H9 (cell line): ENCODE results near the gene MXD3. TPM values are rescaled to one million over a fixed set of nuclear protein-coding genes. Genes with fewer than 3 reads are reported as not detected.

Experiments used
- DNase-seq: peaks from one replicate; pipeline ENCODE4 v3.0.0-alpha.2; 2017
- H2AFZ ChIP-seq: one replicate; pipeline ENCODE4 v1.6.1; 2013; ENCODE audit warnings: mild to moderate bottlenecking, low read length, control low read depth, moderate library complexity
- H2AK5ac ChIP-seq: 2 replicates; pipeline ENCODE4 v1.6.1; 2013; ENCODE audit warnings: low read length, control low read depth, mixed read lengths; ENCODE audit not compliant: insufficient read length
- H2BK120ac ChIP-seq: one replicate; pipeline ENCODE4 v1.6.1; 2013; ENCODE audit warnings: low read depth, mild to moderate bottlenecking, low read length, control low read depth, inconsistent platforms; ENCODE audit not compliant: poor library complexity, severe bottlenecking
- H2BK12ac ChIP-seq: 2 replicates; pipeline ENCODE4 v1.6.1; 2013; ENCODE audit warnings: low read length, control low read depth, mixed read lengths, low read depth; ENCODE audit not compliant: insufficient read length
- H2BK15ac ChIP-seq: 2 replicates; pipeline ENCODE4 v1.6.1; 2013; ENCODE audit warnings: low read depth, low read length, control low read depth
- H2BK20ac ChIP-seq: one replicate; pipeline ENCODE4 v1.6.1; 2013; ENCODE audit warnings: low read depth, mild to moderate bottlenecking, low read length, control low read depth, inconsistent platforms; ENCODE audit not compliant: poor library complexity, severe bottlenecking
- H2BK5ac ChIP-seq: 2 replicates; pipeline ENCODE4 v1.6.1; 2013; ENCODE audit warnings: low read length, control low read depth, mixed read lengths; ENCODE audit not compliant: insufficient read length
- H3K14ac ChIP-seq: 2 replicates; pipeline ENCODE4 v1.6.1; 2013; ENCODE audit warnings: low read length, control low read depth; ENCODE audit not compliant: insufficient read depth
- H3K18ac ChIP-seq: 2 replicates; pipeline ENCODE4 v1.6.1; 2013; ENCODE audit warnings: low read depth, mild to moderate bottlenecking, mixed read lengths, low read length, control low read depth; ENCODE audit not compliant: insufficient read length
- H3K23ac ChIP-seq: 2 replicates; pipeline ENCODE4 v1.6.1; 2013; ENCODE audit warnings: low read length, control low read depth, mixed read lengths, low read depth; ENCODE audit not compliant: insufficient read length
- H3K23me2 ChIP-seq: 2 replicates; pipeline ENCODE4 v1.6.1; 2013; ENCODE audit warnings: low read depth, mild to moderate bottlenecking, mixed read lengths, low read length, control low read depth; ENCODE audit not compliant: insufficient read length, poor library complexity, severe bottlenecking
- H3K27ac ChIP-seq: 2 replicates; pipeline ENCODE4 v1.5.1; 2013; ENCODE audit warnings: low read length, control low read depth, mixed read lengths, low read depth; ENCODE audit not compliant: insufficient read length
- H3K27me3 ChIP-seq: 2 replicates; pipeline ENCODE4 v1.6.1; 2013; ENCODE audit warnings: low read length, control low read depth, inconsistent platforms; ENCODE audit not compliant: insufficient read depth
- H3K4ac ChIP-seq: 2 replicates; pipeline ENCODE4 v1.6.1; 2013; ENCODE audit warnings: low read depth, mild to moderate bottlenecking, control low read depth, inconsistent platforms, low read length, moderate library complexity
- H3K4me1 ChIP-seq: 2 replicates; pipeline ENCODE4 v1.6.1; 2013; ENCODE audit warnings: low read length, control low read depth, inconsistent platforms; ENCODE audit not compliant: insufficient read depth
- H3K4me2 ChIP-seq: 2 replicates; pipeline ENCODE4 v1.6.1; 2013; ENCODE audit warnings: low read length, control low read depth, mixed read lengths; ENCODE audit not compliant: insufficient read length, insufficient read depth
- H3K56ac ChIP-seq: 2 replicates; pipeline ENCODE4 v1.6.1; 2013; ENCODE audit warnings: low read depth, mild to moderate bottlenecking, mixed read lengths, low read length, control low read depth; ENCODE audit not compliant: insufficient read length
- H3K79me1 ChIP-seq: 2 replicates; pipeline ENCODE4 v1.6.1; 2013; ENCODE audit warnings: low read depth, mild to moderate bottlenecking, moderate library complexity, low read length, control low read depth, inconsistent platforms; ENCODE audit not compliant: insufficient read depth, poor library complexity, severe bottlenecking
- H3K79me2 ChIP-seq: 2 replicates; pipeline ENCODE4 v1.6.1; 2013; ENCODE audit warnings: low read length, control low read depth, inconsistent platforms; ENCODE audit not compliant: insufficient read depth
- H3K9ac ChIP-seq: 2 replicates; pipeline ENCODE4 v1.6.1; 2013; ENCODE audit warnings: low read length, control low read depth, mixed read lengths; ENCODE audit not compliant: insufficient read length; ENCODE audit errors: extremely low read depth
- H3K9me3 ChIP-seq: one replicate; pipeline ENCODE4 v1.6.1; 2013; ENCODE audit warnings: low read depth, low read length, inconsistent platforms; ENCODE audit not compliant: control insufficient read depth
- H3T11ph ChIP-seq: one replicate; pipeline ENCODE4 v1.6.1; 2013; ENCODE audit warnings: mild to moderate bottlenecking, low read length, control low read depth, inconsistent platforms
- H4K20me1 ChIP-seq: one replicate; pipeline ENCODE4 v1.6.1; 2013; ENCODE audit not compliant: control insufficient read depth, insufficient read length, insufficient read depth
- H4K5ac ChIP-seq: 2 replicates; pipeline ENCODE4 v1.6.1; 2013; ENCODE audit warnings: low read depth, mild to moderate bottlenecking, mixed read lengths, low read length, control low read depth; ENCODE audit not compliant: insufficient read length
- H4K8ac ChIP-seq: replicated peaks from 2 replicates; pipeline ENCODE4 v1.6.1; 2013; ENCODE audit warnings: low read length, control low read depth, mixed read lengths, low read depth; ENCODE audit not compliant: insufficient read length
- H4K91ac ChIP-seq: 2 replicates; pipeline ENCODE4 v1.6.1; 2013; ENCODE audit warnings: low read depth, mild to moderate bottlenecking, moderate library complexity, mixed read lengths, low read length, control low read depth; ENCODE audit not compliant: insufficient read length
- H3K27ac Mint-ChIP-seq, 3 experiments: 2 replicates in 2 of 3; 3 replicates in 1 of 3; pipeline ENCODE4 v1.8.0; 2020 to 2021; ENCODE audit warnings: mixed read lengths in 3 of 3, mild to moderate bottlenecking in 1 of 3, moderate library complexity in 1 of 3
- H3K27me3 Mint-ChIP-seq: 2 replicates; pipeline ENCODE4 v1.8.0; 2021; ENCODE audit warnings: low read depth, mild to moderate bottlenecking, moderate library complexity, mixed read lengths
- H3K36me3 Mint-ChIP-seq, 3 experiments: 2 replicates in 2 of 3; 3 replicates in 1 of 3; pipeline ENCODE4 v1.8.0; 2020 to 2021; ENCODE audit warnings: low read depth in 3 of 3, mixed read lengths in 3 of 3; ENCODE audit not compliant: insufficient read depth in 1 of 3
- H3K4me1 Mint-ChIP-seq, 2 experiments: 2 replicates each; pipeline ENCODE4 v1.8.0; 2020; ENCODE audit warnings: mixed read lengths in 2 of 2
- H3K4me3 Mint-ChIP-seq, 2 experiments: 2 replicates in 1 of 2; 3 replicates in 1 of 2; pipeline ENCODE4 v1.8.0; 2020 to 2021; ENCODE audit warnings: mild to moderate bottlenecking in 2 of 2, mixed read lengths in 2 of 2, moderate library complexity in 1 of 2
- H3K9me3 Mint-ChIP-seq, 2 experiments: 2 replicates in 1 of 2; 3 replicates in 1 of 2; pipeline ENCODE4 v1.8.0; 2020; ENCODE audit warnings: mild to moderate bottlenecking in 2 of 2, mixed read lengths in 2 of 2, moderate library complexity in 1 of 2
- CTCF ChIP-seq: fragments of 200-600 bp; sonication (generic); conservative IDR thresholded peaks from 3 replicates; pipeline ENCODE4 v1.8.0; 2021; ENCODE audit warnings: antibody characterized with exemption, mild to moderate bottlenecking
- WGBS: extraction: QIAGEN DNeasy Blood & Tissue Kit; methylation state at CpG from one replicate; pipeline ENCODE4 v1.1.7; 2013; ENCODE audit warnings: missing lambda C conversion rate, low lambda C conversion rate, mixed read lengths; ENCODE audit not compliant: insufficient read length; ENCODE audit errors: extremely low coverage; 5-methylcytosine and 5-hydroxymethylcytosine counted together
- total RNA-seq: library from RNA; stranded (reverse); gene quantifications from 2 replicates; pipeline ENCODE4 v1.2.1, GENCODE V29; 2021

Gene MXD3
- total RNA-seq, 1 experiment from 2014 or later, result 9.8 TPM

DNA sequence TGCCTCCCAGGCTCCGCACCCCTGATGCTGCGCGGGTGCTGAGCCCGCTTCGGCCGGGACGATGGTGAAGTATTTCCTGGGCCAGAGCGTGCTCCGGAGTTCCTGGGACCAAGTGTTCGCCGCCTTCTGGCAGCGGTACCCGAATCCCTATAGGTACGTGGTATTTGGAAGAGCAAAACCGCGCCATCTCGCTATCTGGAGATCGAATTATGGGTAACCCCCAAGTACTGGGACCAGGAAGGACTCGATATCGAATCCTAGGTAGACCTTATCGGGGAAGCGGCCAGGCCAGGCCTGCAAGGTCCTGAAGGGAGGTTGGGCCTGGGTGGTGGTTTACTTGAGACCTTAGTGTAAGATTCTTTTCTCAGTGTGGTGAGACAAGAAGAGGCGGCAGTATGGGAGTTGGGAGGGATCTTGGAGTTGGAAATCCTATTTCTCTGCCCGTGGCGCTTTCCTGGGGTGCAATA, 7.7 kb downstream of the MXD3 start:
- Histone ChIP-seq H2BK120ac (no peak overlapping the region), H3K23ac (no peak overlapping the region), H3K14ac (no peak overlapping the region), H3K79me1 (no peaks in the 10 kb centered on the region), H3K27me3 (no peaks in the 10 kb centered on the region), H2AK5ac (no peak overlapping the region), H3K56ac (no peak overlapping the region), H3K4me1 (no peaks in the 10 kb centered on the region), H4K5ac (no peak overlapping the region), H3K4me2 (peak overlapping the region; percentile 71), H2BK20ac (no peak overlapping the region), H4K8ac (no peak overlapping the region), H4K20me1 (peaks cover 5% of the 10 kb centered on the region), H3K4ac (no peak overlapping the region), H3T11ph (no peak overlapping the region), H3K9me3 (no peaks in the 10 kb centered on the region), H3K9ac (peak overlapping the region; percentile 93), H3K79me2 (peaks cover 9% of the 10 kb centered on the region; the same call in 1 of the 2 replicates), H2BK5ac (no peak overlapping the region), H2AFZ (no peak overlapping the region), H3K27ac (no peak overlapping the region), H2BK12ac (no peak overlapping the region), H3K18ac (peak overlapping the region; percentile 21), H2BK15ac (no peak overlapping the region), H4K91ac (no peak overlapping the region), H3K23me2 (peaks cover 13% of the 10 kb centered on the region)
- WGBS, result no CpG with 5 or more reads among the region's 25 CpGs
- no peak for TF ChIP-seq CTCF
- no peak for DNase-seq
- Mint-ChIP-seq H3K4me3 (peak overlapping the region; percentile 93 to 96), H3K27me3 (peaks cover 1% of the 10 kb centered on the region; the same call in 1 of the 2 replicates), H3K9me3 (no peaks in the 10 kb centered on the region), H3K36me3 (peaks cover 24 to 47% (median 29%) of the 10 kb centered on the region in 3 experiments), H3K4me1 (peaks cover 28 to 39% of the 10 kb centered on the region in 2 experiments), H3K27ac (peak overlapping the region; percentile 90 to 98 (median 94))
